ENCODE measurements around the gene R3HCC1L. TPM values are rescaled to one million over a fixed set of nuclear protein-coding genes. Genes with fewer than 3 reads are reported as not detected.

Gene R3HCC1L
- total and polyA plus RNA-seq, 2 of the 4 experiments (the other 2 are of a cell fraction): 8.3 to 14.7 TPM

DNA sequence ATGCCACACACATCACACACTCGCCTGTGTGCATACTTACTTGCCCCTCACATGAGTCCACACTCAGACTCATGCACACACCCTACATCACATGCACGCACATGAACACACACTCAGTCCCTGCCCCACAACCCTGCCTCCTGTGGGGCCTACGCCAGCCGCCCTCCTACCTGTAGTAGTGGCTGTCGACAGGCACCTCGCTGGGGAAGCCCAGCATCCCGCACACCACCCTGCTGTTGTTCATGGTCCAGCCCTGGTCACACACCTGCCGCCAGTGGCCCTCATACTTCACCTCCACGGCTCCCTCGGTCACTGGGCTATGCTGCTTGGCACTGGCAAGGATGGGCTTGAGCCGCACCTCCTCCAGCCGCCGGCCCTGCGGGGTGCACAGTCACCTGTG lies 126.3 kb downstream of the R3HCC1L start:
- 86% methylated on average over 10 of the region's 14 CpGs; no CpG with 5 or more reads in 1 of the 2 experiments for WGBS, 2 experiments (ENCODE audit: extremely low coverage in 2 of 2, insufficient read length in 1 of 2)
- Histone ChIP-seq H3K4ac (ENCODE audit: low read depth, low read length) (peak overlapping the region; percentile 64; the same call in 1 of the 2 replicates), H3K18ac (ENCODE audit: low read depth, low read length) (no peak overlapping the region), H3K4me2 (ENCODE audit: low read depth, low read length) (no peak overlapping the region), H2BK120ac (ENCODE audit: low read depth, low read length) (no peak overlapping the region), H2BK15ac (ENCODE audit: low read depth, low read length) (no peak overlapping the region), H3K36me3 (ENCODE audit: control insufficient read depth, insufficient read depth, low read length) (0 out of 2 replicates have a peak, but pooled peaks cover 3% of the 10 kb centered on the region), H2AK5ac (ENCODE audit: low read depth, low read length) (no peak overlapping the region; the same call in 1 of the 2 replicates), H3K9ac (ENCODE audit: low read depth, low read length) (no peak overlapping the region), H2AK9ac (replicated peaks; ENCODE audit: low read depth, low read length, poor library complexity) (peak overlapping the region; percentile 67), H3K27me3 (ENCODE audit: control insufficient read depth, insufficient read depth, low read length) (no peaks in the 10 kb centered on the region), H4K91ac (ENCODE audit: insufficient read depth, low read depth, low read length) (no peak overlapping the region), H2AFZ (replicated peaks; ENCODE audit: low read length, poor library complexity) (peak overlapping the region; percentile 34), H4K20me1 (ENCODE audit: insufficient read depth, low read length) (no peaks in the 10 kb centered on the region; the same call in none of the 2 replicates), H4K8ac (ENCODE audit: low read depth in 2 of 2, low read length in 2 of 2) (no peak overlapping the region), H3K79me1 (ENCODE audit: low read depth in 1 of 2, low read length in 2 of 2) (no peaks in the 10 kb centered on the region), H3K14ac (replicated peaks; ENCODE audit: low read depth, low read length) (no peak overlapping the region; the same call in 1 of the 2 replicates), H3K9me3 (ENCODE audit: control insufficient read depth, insufficient read depth, low read length) (no peaks in the 10 kb centered on the region), H4K5ac (ENCODE audit: low read depth, low read length) (no peak overlapping the region), H3K27ac (ENCODE audit: insufficient read depth, low read length) (no peak overlapping the region), H3K56ac (ENCODE audit: extremely low read depth, insufficient read depth, low read length) (no peak overlapping the region), H2BK20ac (ENCODE audit: low read depth, low read length) (peak overlapping the region; percentile 3), H3K9me1 (ENCODE audit: insufficient read depth, low read length) (peaks cover 20% of the 10 kb centered on the region), H3K4me3 (ENCODE audit: insufficient read depth, low read depth, low read length) (no peak overlapping the region), H2BK5ac (ENCODE audit: low read depth, low read length, poor library complexity, severe bottlenecking) (no peak overlapping the region), H3K23ac (ENCODE audit: low read depth, low read length) (no peak overlapping the region), H3K4me1 (ENCODE audit: control insufficient read depth, insufficient read depth, low read length) (peaks cover 9% of the 10 kb centered on the region)
- dilution Hi-C loops (cut with HindIII; ENCODE audit: low sequenced_read_pairs, unreplicated experiment): no loop called here
- intact Hi-C loops (cut with micrococcal nuclease): no loop called here
- no peak for DNase-seq
- in situ Hi-C loops (cut with MboI; ENCODE audit: low sequenced_read_pairs): no loop called here
- CTCF ChIA-PET: interaction anchor here (1.3 kb wide), 1 partner anchor 49 kb away, joined by 6 read pairs; no protein-coding TSS in a partner anchor
- POLR2A ChIA-PET (ENCODE audit: unreplicated experiment): no interaction called here
- no TSS peak for BruUV-seq (replicated peaks)
- no peak; the same call in 1 of the 2 replicates for ATAC-seq (ENCODE audit: low read depth)
- no peak for TF ChIP-seq POLR2A (IDR thresholded peaks at IDR 0.05; ENCODE audit: low read depth, low read length)
